Large intestine (tissue), 3 donors: ENCODE results near the gene TACO1. TPM values are rescaled to one million over a fixed set of nuclear protein-coding genes. Genes with fewer than 3 reads are reported as not detected.

Source experiments
- DNase-seq, 2 donors: peaks; one replicate each; pipeline versions ENCODE4 v3.0.0 to v3.0.0-alpha.2; 2013
- H3K27ac ChIP-seq: one replicate; pipeline ENCODE4 v1.5.1; 2013; ENCODE audit warnings: low read length
- H3K27me3 ChIP-seq: 2 replicates; pipeline ENCODE4 v1.6.1; 2013; ENCODE audit warnings: low read length; ENCODE audit not compliant: control insufficient read depth, insufficient read depth
- H3K36me3 ChIP-seq: 2 replicates; pipeline ENCODE4 v1.6.1; 2013; ENCODE audit warnings: low read length; ENCODE audit not compliant: control insufficient read depth, insufficient read depth
- H3K4me1 ChIP-seq: one replicate; pipeline ENCODE4 v1.6.1; 2013; ENCODE audit warnings: low read length; ENCODE audit not compliant: control insufficient read depth, insufficient read depth
- H3K4me3 ChIP-seq: one replicate; pipeline ENCODE4 v1.5.1; 2013; ENCODE audit warnings: low read length
- H3K9me3 ChIP-seq: one replicate; pipeline ENCODE4 v1.6.1; 2013; ENCODE audit warnings: mild to moderate bottlenecking, low read depth, low read length, moderate library complexity; ENCODE audit not compliant: control insufficient read depth
- WGBS: methylation state at CpG from one replicate; pipeline ENCODE4 v1.1.5; 2013; ENCODE audit warnings: low lambda C conversion rate; ENCODE audit not compliant: insufficient coverage; 5-methylcytosine and 5-hydroxymethylcytosine counted together
- polyA plus RNA-seq: library from polyadenylated mRNA; unstranded; fragments of 120-200 nt; gene quantifications from one replicate; pipeline ENCODE4 v1.2.1, GENCODE V29; 2013

The TACO1 gene
- polyA plus RNA-seq, 1 donor = 20.3 TPM

DNA sequence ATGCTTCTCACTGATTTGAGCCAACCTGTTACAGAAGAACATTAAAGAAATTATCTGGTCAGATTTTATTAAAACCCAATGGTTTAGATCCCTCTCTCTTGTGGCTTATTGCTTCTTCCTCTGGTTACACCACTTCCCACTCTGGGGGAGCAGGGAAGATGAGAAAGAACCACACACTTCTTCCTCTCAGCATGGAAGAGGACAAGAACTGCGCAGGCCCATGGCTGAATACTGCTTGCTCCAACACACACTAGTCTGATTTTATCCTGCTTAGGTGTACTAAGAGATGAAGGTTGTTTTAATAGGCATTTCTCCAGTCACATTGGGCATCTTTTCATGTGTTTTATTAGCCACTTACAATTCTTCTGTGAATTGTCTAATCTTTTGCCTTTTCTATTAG, 49.1 kb downstream of the TACO1 start:
- no CpG with 5 or more reads among the region's 1 CpG for WGBS
- Histone ChIP-seq H3K27me3 (no peaks in the 10 kb centered on the region), H3K4me3 (no peak overlapping the region), H3K9me3 (no peaks in the 10 kb centered on the region), H3K36me3 (peaks cover 20% of the 10 kb centered on the region), H3K27ac (no peak overlapping the region), H3K4me1 (no peaks in the 10 kb centered on the region)
- DNase-seq = no peak

DNA sequence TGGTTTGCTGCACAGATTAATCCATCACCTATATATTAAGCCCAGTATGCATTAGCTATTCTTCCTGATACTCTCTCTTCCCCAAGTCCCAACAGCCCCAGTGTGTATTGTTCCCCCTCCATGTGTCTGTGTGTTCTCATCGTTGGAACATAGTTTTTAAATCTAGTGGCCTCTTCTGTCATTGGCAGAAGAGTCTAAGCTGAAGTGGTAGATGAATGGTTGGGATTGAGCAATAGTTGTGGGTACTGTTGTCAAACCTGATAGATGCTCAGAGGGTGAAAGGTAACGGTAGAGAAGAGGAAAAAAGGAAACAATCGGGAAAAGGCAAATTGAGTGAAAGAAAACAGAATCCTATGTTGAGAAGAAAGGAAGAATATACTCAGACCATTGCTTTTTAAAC, 51.4 kb downstream of the TACO1 start:
- no peaks in the 10 kb centered on the region for H3K9me3 ChIP-seq
- no peak overlapping the region for H3K27ac ChIP-seq
- peaks cover 11% of the 10 kb centered on the region for H3K36me3 ChIP-seq
- 100% methylated on average over 2 of the region's 3 CpGs for WGBS
- no peak for DNase-seq
- H3K27me3 ChIP-seq = no peaks in the 10 kb centered on the region
- no peak overlapping the region for H3K4me3 ChIP-seq
- H3K4me1 ChIP-seq = no peaks in the 10 kb centered on the region

DNA sequence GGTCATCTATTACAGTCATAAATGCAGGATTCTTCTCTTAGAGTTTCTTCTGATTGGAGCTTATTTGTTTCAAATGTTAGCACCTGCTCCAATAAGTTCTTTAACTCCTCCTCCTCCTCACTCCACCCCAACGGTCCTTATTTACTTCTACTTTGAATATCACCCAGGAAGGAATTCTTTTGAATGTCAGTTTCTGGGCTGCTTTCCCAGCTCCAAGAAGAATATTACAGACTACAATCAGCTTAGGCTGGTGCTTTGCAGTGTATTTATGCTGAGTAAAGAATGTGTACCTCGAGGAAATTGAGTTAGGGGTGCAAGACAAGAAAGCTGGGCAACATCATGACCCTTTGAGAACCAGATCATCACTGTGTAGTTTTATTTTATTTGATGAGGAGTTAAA, 52.4 kb downstream of the TACO1 start:
- no peak overlapping the region for H3K27ac ChIP-seq
- H3K27me3 ChIP-seq = no peaks in the 10 kb centered on the region
- H3K36me3 ChIP-seq = peaks cover 9% of the 10 kb centered on the region
- no peak overlapping the region for H3K4me3 ChIP-seq
- no peaks in the 10 kb centered on the region for H3K9me3 ChIP-seq
- no peaks in the 10 kb centered on the region for H3K4me1 ChIP-seq
- DNase-seq = no peak
- 80% methylated on average over 1 of the region's 2 CpGs for WGBS

DNA sequence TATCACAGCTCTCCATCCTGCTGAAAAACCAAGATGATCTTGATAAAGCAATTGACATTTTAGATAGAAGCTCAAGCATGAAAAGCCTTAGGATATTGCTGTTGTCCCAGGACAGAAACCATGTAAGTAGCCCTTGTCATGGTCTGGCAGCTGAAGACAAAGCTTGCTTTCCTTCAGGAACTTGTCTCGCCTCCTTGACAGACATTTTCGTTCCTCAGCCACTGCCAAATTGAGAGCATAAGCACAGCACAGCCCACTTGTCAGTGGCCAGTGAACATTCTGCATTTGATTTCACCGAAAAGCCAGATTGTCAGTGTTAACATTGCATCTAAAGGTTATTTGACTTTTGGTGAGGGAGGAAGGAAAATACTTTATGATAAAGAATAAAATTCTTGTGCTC, 57.1 kb downstream of the TACO1 start:
- no peak overlapping the region for H3K27ac ChIP-seq
- 100% methylated on average over 1 of the region's 3 CpGs for WGBS

More for the DNA sequence above, 57.1 kb downstream of the TACO1 start:
- no peak for DNase-seq
- Histone ChIP-seq H3K4me3 (no peak overlapping the region), H3K9me3 (no peaks in the 10 kb centered on the region), H3K27me3 (no peaks in the 10 kb centered on the region), H3K36me3 (peaks cover 19% of the 10 kb centered on the region), H3K4me1 (no peaks in the 10 kb centered on the region)

Other genes starting within 250 kb of the TACO1 start
- gene CYB561, start 154.6 kb upstream of the TACO1 start, polyA plus RNA-seq = 35.0 TPM
- 244 TPM for gene ACE, start 123.8 kb upstream of the TACO1 start, polyA plus RNA-seq
- gene KCNH6, start 77.5 kb upstream of the TACO1 start, polyA plus RNA-seq = 6.9 TPM
- gene DCAF7, start 50.4 kb upstream of the TACO1 start, polyA plus RNA-seq = 77.5 TPM
- gene MAP3K3, start 21.5 kb downstream of the TACO1 start, polyA plus RNA-seq = 16.5 TPM
- 19.4 TPM for gene LIMD2, start 99.2 kb downstream of the TACO1 start, polyA plus RNA-seq
- 43.3 TPM for gene STRADA, start 140.9 kb downstream of the TACO1 start, polyA plus RNA-seq
- 104 TPM for gene CCDC47, start 172.7 kb downstream of the TACO1 start, polyA plus RNA-seq
- gene DDX42, start 173.3 kb downstream of the TACO1 start, polyA plus RNA-seq = 136 TPM
- gene PSMC5, start 226.5 kb downstream of the TACO1 start, polyA plus RNA-seq = 106 TPM
- gene FTSJ3, start 226.8 kb downstream of the TACO1 start, polyA plus RNA-seq = 49.6 TPM
- gene SMARCD2, start 241.8 kb downstream of the TACO1 start, polyA plus RNA-seq = 63.6 TPM